ENCODE data around the gene PTPRU.

Gene PTPRU

DNA sequence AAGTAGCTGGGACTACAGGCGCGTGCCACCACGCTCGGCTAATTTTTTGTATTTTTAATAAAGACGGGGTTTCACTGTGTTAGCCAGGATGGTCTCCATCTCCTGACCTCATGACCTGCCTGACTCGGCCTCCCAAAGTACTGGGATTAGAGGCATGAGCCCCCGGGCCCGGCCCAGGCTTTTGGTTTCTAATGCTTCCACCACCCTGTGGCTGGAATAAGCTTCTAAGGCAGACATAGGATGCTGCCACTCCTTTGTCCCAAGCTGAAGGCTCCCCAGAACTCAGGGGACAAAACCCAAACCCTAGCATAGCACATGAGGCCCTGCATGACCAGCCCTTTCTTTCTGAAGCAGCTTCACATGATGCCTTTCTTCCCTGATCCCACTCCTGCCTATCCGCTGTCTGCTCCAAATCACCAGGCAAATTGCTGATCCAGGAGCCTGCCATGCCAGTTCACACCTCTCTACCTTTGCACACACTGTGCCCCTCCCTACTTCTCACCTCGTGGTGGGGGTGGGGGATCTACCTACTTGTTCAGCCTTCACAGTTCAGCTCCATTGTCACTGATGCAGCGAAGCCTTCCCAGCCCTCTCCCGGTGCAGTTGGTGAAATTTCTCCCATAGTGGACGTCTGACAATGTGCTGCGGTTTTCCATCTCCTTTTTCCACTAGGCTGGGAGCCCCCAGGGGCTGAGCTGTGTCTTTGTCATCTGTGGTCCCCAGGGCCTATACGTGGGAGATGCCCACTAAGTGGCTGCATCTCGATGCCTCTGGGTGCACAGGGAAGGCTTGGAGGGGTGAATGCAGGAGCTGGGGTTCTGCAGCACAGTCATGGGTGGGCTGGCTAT lies 6.9 kb downstream of the PTPRU start:
- TF ChIP-seq CTCF (IDR thresholded peaks at IDR 0.05; ENCODE audit: insufficient read depth, low read length, missing control alignments) = no peak
- ChIA-PET POLR2A (no interaction called here), CTCF (interaction anchor here (0.7 to 4.7 kb wide), 10 partner anchors 12 to 1465 kb away, joined by 3 to 26 read pairs (median 12); partner anchors contain the start of gene MECR)
- DNase-seq (ENCODE audit: low read depth, low spot score) = no peak
- no peak overlapping the region for H3K4me3 ChIP-seq (ENCODE audit: low read depth, low read length)

- ChIA-PET CTCF (interaction anchor here (0.7 to 4.7 kb wide), 12 partner anchors 12 to 1464 kb away, joined by 3 to 26 read pairs (median 5); partner anchors contain the start of gene MECR), POLR2A (no interaction called here)
Observed at GRCh38 chr1:29243871-29244200, 7.5 kb downstream of the PTPRU start.

GRCh38 chr1:29245261-29245660 lies 8.9 kb downstream of the PTPRU start:
- ChIA-PET CTCF (interaction anchor here (0.6 to 4.7 kb wide), 15 partner anchors 9 to 1463 kb away, joined by 3 to 26 read pairs (median 5); partner anchors contain the start of genes MECR and PTPRU), POLR2A (interaction anchor here (1.3 kb wide), 1 partner anchor 14 kb away, joined by 3 read pairs; no protein-coding TSS in a partner anchor)
- no peak for DNase-seq (ENCODE audit: low read depth, low spot score)
- TF ChIP-seq CTCF (IDR thresholded peaks at IDR 0.05; ENCODE audit: insufficient read depth, low read length, missing control alignments) = no peak
- H3K4me3 ChIP-seq (ENCODE audit: low read depth, low read length) = no peak overlapping the region

More at GRCh38 chr1:29243871-29244200, 7.5 kb downstream of the PTPRU start:
- no peak for DNase-seq (ENCODE audit: low read depth, low spot score)
- no peak overlapping the region for H3K4me3 ChIP-seq (ENCODE audit: low read depth, low read length)
- no peak for TF ChIP-seq CTCF (IDR thresholded peaks at IDR 0.05; ENCODE audit: insufficient read depth, low read length, missing control alignments)

DNA sequence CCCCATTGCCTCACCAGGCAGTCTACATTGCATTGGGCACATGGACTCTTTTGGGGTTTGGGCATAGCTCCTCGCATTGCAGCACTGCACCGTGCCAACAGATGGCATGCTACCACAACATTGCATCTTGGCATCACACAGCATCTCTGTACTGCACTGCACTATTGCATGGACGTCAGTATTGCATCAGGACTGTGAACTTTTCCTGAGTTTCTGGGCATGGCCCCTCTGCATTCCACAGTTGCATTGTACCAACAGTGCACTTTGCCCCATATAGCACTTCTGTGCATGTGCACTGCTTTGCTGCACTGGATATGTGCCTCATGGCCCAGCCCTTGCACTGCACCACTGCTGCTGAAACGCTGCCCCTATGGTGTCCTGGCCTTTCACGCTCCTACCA lies 9.6 kb downstream of the PTPRU start:
- peak; percentile 87 for TF ChIP-seq CTCF (IDR thresholded peaks at IDR 0.05; ENCODE audit: insufficient read depth, low read length, missing control alignments)
- POLR2A ChIA-PET = no interaction called here
- no peak for DNase-seq (ENCODE audit: low read depth, low spot score)
- CTCF ChIA-PET = interaction anchor here (0.6 to 4.7 kb wide), 15 partner anchors 9 to 1462 kb away, joined by 3 to 26 read pairs (median 5); partner anchors contain the start of genes MECR and PTPRU
- no peak overlapping the region for H3K4me3 ChIP-seq (ENCODE audit: low read depth, low read length)

GRCh38 chr1:29247044-29247443 lies 10.7 kb downstream of the PTPRU start:
- CTCF ChIA-PET = interaction anchor here (1.0 to 4.7 kb wide), 8 partner anchors 10 to 1460 kb away, joined by 3 to 26 read pairs (median 5); partner anchors contain the start of genes MECR and PTPRU
- no peak for DNase-seq (ENCODE audit: low read depth, low spot score)
- POLR2A ChIA-PET = no interaction called here
- no peak overlapping the region for H3K4me3 ChIP-seq (ENCODE audit: low read depth, low read length)
- TF ChIP-seq CTCF (IDR thresholded peaks at IDR 0.05; ENCODE audit: insufficient read depth, low read length, missing control alignments) = no peak
